WTC11 (cell line): Measurements from ENCODE around the gene ADGRV1. TPM values are rescaled to one million over a fixed set of nuclear protein-coding genes. Genes with fewer than 3 reads are reported as not detected.
A peak's percentile ranks its signal among the peaks of the same experiment; 100 is the strongest.

ENCODE experiments used
- ATAC-seq: fragments of 200-7000 bp; cut with Tn5 transposase; 2 replicates; pipeline ENCODE4 v1.10.0; 2021; ENCODE audit warnings: mild to moderate bottlenecking, moderate library complexity
- CTCF ChIA-PET: fragments of 300-600 bp; sonication (Branson Sonifier 250); formaldehyde crosslinking; loops from one replicate; lab custom pipeline; 2021; ENCODE audit warnings: antibody characterized with exemption; lab: Charles Lee
- POLR2A ChIA-PET: fragments of 350-600 bp; sonication (Branson Sonifier 250); formaldehyde crosslinking; loops from one replicate; lab custom pipeline; 2021; ENCODE audit warnings: antibody characterized with exemption; lab: Charles Lee
- DNase-seq: peaks from one replicate; pipeline ENCODE4 v3.0.0; 2021; ENCODE audit warnings: low spot score
- H3K27ac Mint-ChIP-seq: 2 replicates; pipeline ENCODE4 v1.8.0; 2021; ENCODE audit warnings: mixed read lengths
- H3K27me3 Mint-ChIP-seq: 2 replicates; pipeline ENCODE4 v1.8.0; 2021; ENCODE audit warnings: low read depth, mild to moderate bottlenecking, moderate library complexity, mixed read lengths
- H3K36me3 Mint-ChIP-seq: 2 replicates; pipeline ENCODE4 v1.8.0; 2021; ENCODE audit warnings: mixed read lengths
- H3K4me1 Mint-ChIP-seq: 2 replicates; pipeline ENCODE4 v1.8.0; 2022; ENCODE audit warnings: mixed read lengths
- H3K4me3 Mint-ChIP-seq: 2 replicates; pipeline ENCODE4 v1.8.0; 2021; ENCODE audit warnings: mild to moderate bottlenecking, moderate library complexity, mixed read lengths
- H3K9me3 Mint-ChIP-seq: 2 replicates; pipeline ENCODE4 v1.8.0; 2021; ENCODE audit warnings: mixed read lengths
- ARID4B ChIP-seq: sonication (generic); formaldehyde crosslinking; IDR thresholded peaks from 2 replicates; pipeline ENCODE4 v1.8.0; 2023; ENCODE audit warnings: missing genetic modification reagents, mild to moderate bottlenecking, borderline replicate concordance
- CTCF ChIP-seq: fragments of 200-600 bp; IDR thresholded peaks from 2 replicates; pipeline ENCODE4 v1.8.0; 2022; ENCODE audit warnings: antibody characterized with exemption
- E2F1 ChIP-seq: sonication (generic); formaldehyde crosslinking; IDR thresholded peaks from 2 replicates; pipeline ENCODE4 v1.8.0; 2022; ENCODE audit warnings: mild to moderate bottlenecking, missing genetic modification reagents
- MYBL2 ChIP-seq: sonication (generic); formaldehyde crosslinking; IDR thresholded peaks from 2 replicates; pipeline ENCODE4 v1.8.1; 2023; ENCODE audit warnings: mild to moderate bottlenecking, moderate library complexity, missing genetic modification reagents
- NFATC4 ChIP-seq: fragments of 250-450 bp; sonication (Bioruptor Pico); IDR thresholded peaks from 2 replicates; pipeline ENCODE4 v1.9.0; 2021; ENCODE audit warnings: mild to moderate bottlenecking
- NFYB ChIP-seq: sonication (generic); formaldehyde crosslinking; conservative IDR thresholded peaks from 2 replicates; pipeline ENCODE4 v1.8.0; 2022; ENCODE audit warnings: low read depth, missing genetic modification reagents
- ZNF138 ChIP-seq: sonication (generic); formaldehyde crosslinking; conservative IDR thresholded peaks from 2 replicates; pipeline ENCODE4 v1.8.1; 2022; ENCODE audit warnings: mild to moderate bottlenecking, moderate library complexity, missing genetic modification reagents
- ZNF219 ChIP-seq: sonication (generic); formaldehyde crosslinking; IDR thresholded peaks from 2 replicates; pipeline ENCODE4 v1.8.0; 2023; ENCODE audit warnings: missing genetic modification reagents, mild to moderate bottlenecking, borderline replicate concordance
- ZNF425 ChIP-seq: fragments of 250-450 bp; sonication (Bioruptor Pico); conservative IDR thresholded peaks from 2 replicates; pipeline ENCODE4 v1.9.0; 2021; ENCODE audit warnings: mild to moderate bottlenecking
- ZNF512 ChIP-seq: sonication (generic); formaldehyde crosslinking; IDR thresholded peaks from 2 replicates; pipeline ENCODE4 v1.8.1; 2022; ENCODE audit warnings: missing genetic modification reagents, borderline replicate concordance
- total RNA-seq: library from RNA; stranded (reverse); gene quantifications from 3 replicates; pipeline ENCODE4 v1.2.3, GENCODE V29; 2021

The ADGRV1 gene
- total RNA-seq, 1 experiment from 2014 or later, result 74.5 TPM

- Mint-ChIP-seq H3K4me3 (no peak overlapping the region), H3K4me1 (peaks cover 6% of the 10 kb centered on the region), H3K36me3 (peaks cover 17% of the 10 kb centered on the region), H3K27ac (no peak overlapping the region), H3K9me3 (no peaks in the 10 kb centered on the region), H3K27me3 (no peaks in the 10 kb centered on the region)
- DNase-seq, result no peak
- no peak for TF ChIP-seq MYBL2 (CRISPR knock-in tag)
- ChIA-PET CTCF (interaction anchor here (0.7 to 1.9 kb wide), 3 partner anchors 19 to 267 kb away, joined by 4 to 14 read pairs (median 6); no protein-coding TSS in a partner anchor), POLR2A (no interaction called here)
- no peak for ATAC-seq
Observed at GRCh38 chr5:90707698-90708097, 149.1 kb downstream of the ADGRV1 start.

- Mint-ChIP-seq H3K27me3 (no peaks in the 10 kb centered on the region), H3K4me3 (no peak overlapping the region), H3K27ac (peak overlapping the region; percentile 4)
- no peak for TF ChIP-seq NFYB (CRISPR knock-in tag)
- TF ChIP-seq CTCF, result peak; percentile 40
- TF ChIP-seq, all 79 proteins: peak for 1
- POLR2A ChIA-PET, result no interaction called here
- ATAC-seq, result peak; percentile 96
- peak; percentile 54 for DNase-seq
- Mint-ChIP-seq H3K36me3 (peaks cover 14% of the 10 kb centered on the region), H3K9me3 (no peaks in the 10 kb centered on the region), H3K4me1 (peaks cover 6% of the 10 kb centered on the region)
- CTCF ChIA-PET, result interaction anchor here (0.6 to 1.9 kb wide), 3 partner anchors 10 to 269 kb away, joined by 3 to 6 read pairs (median 3); no protein-coding TSS in a partner anchor
Observed at GRCh38 chr5:90709323-90710155, 150.9 kb downstream of the ADGRV1 start.

GRCh38 chr5:90718387-90718786 lies 159.8 kb downstream of the ADGRV1 start:
- DNase-seq, result no peak
- no peaks in the 10 kb centered on the region for H3K4me1 Mint-ChIP-seq
- H3K36me3 Mint-ChIP-seq, result 0 out of 2 replicates have a peak, but pooled peaks cover 9% of the 10 kb centered on the region
- no peak overlapping the region for H3K4me3 Mint-ChIP-seq
- no peaks in the 10 kb centered on the region for H3K9me3 Mint-ChIP-seq
- no peak for TF ChIP-seq E2F1
- TF ChIP-seq ZNF219 (CRISPR knock-in tag), result no peak
- ATAC-seq, result no peak
- no peak overlapping the region for H3K27ac Mint-ChIP-seq
- CTCF ChIA-PET, result interaction anchor here (1.6 kb wide), 1 partner anchor 85 kb away, joined by 3 read pairs; no protein-coding TSS in a partner anchor
- H3K27me3 Mint-ChIP-seq, result no peaks in the 10 kb centered on the region
- POLR2A ChIA-PET, result no interaction called here

GRCh38 chr5:90739567-90739966 lies 181.0 kb downstream of the ADGRV1 start:
- H3K36me3 Mint-ChIP-seq, result peaks cover 43% of the 10 kb centered on the region
- no peaks in the 10 kb centered on the region for H3K27me3 Mint-ChIP-seq
- TF ChIP-seq ZNF512 (CRISPR knock-in tag) (no peak), NFATC4 (CRISPR knock-in tag) (no peak), ZNF425 (CRISPR knock-in tag) (no peak), CTCF (no peak), ARID4B (no peak), ZNF138 (CRISPR knock-in tag) (no peak)
- no peak overlapping the region for H3K27ac Mint-ChIP-seq
- DNase-seq, result no peak
- POLR2A ChIA-PET, result no interaction called here
- H3K4me3 Mint-ChIP-seq, result no peak overlapping the region
- H3K9me3 Mint-ChIP-seq, result peaks cover 5% of the 10 kb centered on the region; the same call in 1 of the 2 replicates
- peaks cover 19% of the 10 kb centered on the region for H3K4me1 Mint-ChIP-seq
- CTCF ChIA-PET, result interaction anchor here (0.6 kb wide), 1 partner anchor 698 kb away, joined by 3 read pairs; no protein-coding TSS in a partner anchor
- ATAC-seq, result no peak
